ENCODE data around the gene N4BP2L1.
A peak's percentile ranks its signal among the peaks of the same experiment; 100 is the strongest.

- TF ChIP-seq CTCF (IDR thresholded peaks at IDR 0.05; ENCODE audit: insufficient read depth, low read length): peak; percentile 17
- TF ChIP-seq SPI1 (IDR thresholded peaks at IDR 0.05; ENCODE audit: borderline replicate concordance, low read depth): no peak
Observed at GRCh38 chr13:32381539-32381938, 46.4 kb downstream of the N4BP2L1 start.

Data from HL-60 (cell line).